KOPT-K1 (cell line): ENCODE results near the gene TNIK.
"Not testable (repeated sequence)": the region's sequence is repeated elsewhere in the genome, so short reads cannot be mapped to it uniquely, and the experiment has no call there.

Experiments
- H3K27ac ChIP-seq: fragments of 200-600 bp; sonication (generic); 2 replicates; pipeline ENCODE4 v1.5.1; 2016; ENCODE audit warnings: antibody characterized with exemption, mild to moderate bottlenecking, low read depth, low read length; ENCODE audit not compliant: poor library complexity, severe bottlenecking
- H3K36me3 ChIP-seq: fragments of 200-600 bp; sonication (generic); 2 replicates; pipeline ENCODE4 v1.5.1; 2017; ENCODE audit warnings: antibody characterized with exemption, mild to moderate bottlenecking, low read length, moderate library complexity; ENCODE audit not compliant: insufficient read depth
- H3K9me3 ChIP-seq: fragments of 200-600 bp; sonication (generic); 2 replicates; pipeline ENCODE4 v1.5.1; 2017; ENCODE audit warnings: antibody characterized with exemption, low read length, mild to moderate bottlenecking; ENCODE audit not compliant: insufficient read depth, poor library complexity, severe bottlenecking

TNIK gene

DNA sequence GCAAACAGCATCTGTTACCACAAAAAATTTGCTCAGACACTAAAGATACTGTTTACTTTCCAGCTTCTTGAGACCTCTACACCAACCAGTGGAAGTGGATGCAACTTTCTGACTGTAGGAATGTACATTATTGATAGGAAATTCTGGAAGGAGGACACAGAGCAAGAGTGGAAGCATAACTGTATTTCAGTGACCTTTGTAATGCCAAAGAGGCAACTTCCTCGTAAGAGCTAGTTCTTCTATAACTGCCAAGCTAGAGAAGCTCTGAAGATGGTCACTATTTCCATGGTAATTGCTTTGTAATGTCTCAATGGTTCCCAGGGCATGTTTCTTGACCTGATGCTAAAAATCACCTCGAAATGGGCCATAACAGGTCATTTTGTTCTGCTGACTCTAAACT lies 337.3 kb downstream of the TNIK start:
- Histone ChIP-seq H3K27ac (no peak overlapping the region), H3K9me3 (no peaks in the 10 kb centered on the region), H3K36me3 (no peaks in the 10 kb centered on the region)

DNA sequence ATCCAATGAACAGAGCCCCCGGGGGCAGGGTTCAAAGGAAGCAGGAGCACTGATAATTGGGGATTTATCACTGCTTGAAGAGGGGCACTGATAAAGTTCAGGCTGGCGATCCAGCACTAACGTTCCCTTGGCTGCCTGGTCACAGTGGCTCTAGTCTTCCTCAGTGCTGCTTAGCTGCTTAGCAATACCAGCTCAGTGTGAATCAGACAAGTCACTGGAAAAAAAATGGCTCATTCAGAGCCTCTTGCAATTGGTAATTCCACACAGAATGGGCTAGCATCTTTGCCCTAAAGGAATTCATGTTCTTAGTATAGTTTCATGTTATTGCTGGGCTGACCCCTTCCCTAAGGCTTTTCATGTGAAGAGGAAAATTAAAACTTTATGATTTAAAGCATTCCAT lies 338.0 kb downstream of the TNIK start:
- H3K27ac ChIP-seq, result no peak overlapping the region
- H3K9me3 ChIP-seq, result no peaks in the 10 kb centered on the region
- no peaks in the 10 kb centered on the region for H3K36me3 ChIP-seq

DNA sequence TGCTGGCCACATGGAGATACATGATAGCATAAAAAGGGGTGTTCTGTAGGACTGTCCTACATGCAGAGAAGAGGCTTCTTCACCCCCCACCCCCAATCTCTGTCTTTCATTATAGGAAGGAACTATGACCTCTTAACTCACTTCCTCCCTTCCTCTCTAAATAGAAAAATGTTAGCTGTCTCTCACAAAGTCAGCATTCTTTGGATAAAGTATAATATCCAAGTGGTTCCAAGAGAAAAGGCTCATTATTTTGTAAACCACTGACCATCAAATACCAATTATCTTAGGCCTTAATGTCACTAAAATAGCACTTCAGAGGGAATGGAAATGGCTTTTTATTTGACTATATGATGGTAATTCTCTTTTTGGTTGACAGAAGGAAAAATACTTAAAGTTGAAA lies 338.4 kb downstream of the TNIK start:
- Histone ChIP-seq H3K36me3 (no peaks in the 10 kb centered on the region), H3K27ac (no peak overlapping the region), H3K9me3 (no peaks in the 10 kb centered on the region)

GRCh38 chr3:171119402-171119801 lies 340.8 kb downstream of the TNIK start:
- H3K27ac ChIP-seq, H3K9me3 ChIP-seq, H3K36me3 ChIP-seq: not testable (repeated sequence)

DNA sequence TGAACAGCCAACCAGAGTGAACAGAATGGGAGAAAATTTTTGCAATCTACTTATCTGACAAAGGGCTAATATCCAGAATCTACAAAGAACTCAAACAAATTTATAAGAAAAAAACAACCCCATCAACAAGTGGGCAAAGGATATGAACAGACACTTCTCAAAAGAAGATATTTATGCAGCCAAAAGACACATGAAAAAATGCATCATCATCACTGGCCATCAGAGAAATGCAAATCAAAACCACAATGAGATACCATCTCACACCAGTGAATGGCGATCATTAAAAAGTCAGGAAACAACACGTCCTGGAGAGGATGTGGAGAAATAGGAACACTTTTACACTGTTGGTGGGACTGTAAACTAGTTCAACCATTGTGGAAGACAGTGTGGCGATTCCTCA lies 341.2 kb downstream of the TNIK start:
- not testable (repeated sequence) for H3K9me3 ChIP-seq, H3K36me3 ChIP-seq, H3K27ac ChIP-seq

GRCh38 chr3:171116824-171117395 lies 343.3 kb downstream of the TNIK start:
- no peaks in the 10 kb centered on the region for H3K36me3 ChIP-seq
- no peaks in the 10 kb centered on the region for H3K9me3 ChIP-seq
- no peak overlapping the region for H3K27ac ChIP-seq

GRCh38 chr3:171116365-171116764 lies 343.8 kb downstream of the TNIK start:
- no peaks in the 10 kb centered on the region for H3K9me3 ChIP-seq
- no peaks in the 10 kb centered on the region for H3K36me3 ChIP-seq
- no peak overlapping the region for H3K27ac ChIP-seq

DNA sequence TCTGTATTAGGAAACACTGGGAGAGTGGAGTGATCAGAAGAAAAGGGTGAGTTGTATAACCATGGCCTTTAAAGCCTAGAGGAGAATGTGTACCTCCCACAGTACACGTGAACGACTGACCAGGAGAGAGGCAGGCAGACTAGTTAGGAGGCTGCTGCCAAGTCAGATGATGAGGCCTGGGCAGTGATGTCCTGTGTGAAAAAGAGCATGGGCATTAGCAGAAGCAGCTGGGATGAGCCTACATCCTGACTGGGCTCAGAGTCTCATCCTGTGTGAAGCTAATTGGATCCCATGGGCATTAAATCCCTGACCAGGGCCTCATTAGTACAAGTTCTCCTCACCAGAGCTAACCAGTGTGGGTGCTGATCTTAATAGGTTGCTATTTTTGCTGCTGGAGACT lies 344.5 kb downstream of the TNIK start:
- Histone ChIP-seq H3K9me3 (no peaks in the 10 kb centered on the region), H3K27ac (no peak overlapping the region), H3K36me3 (no peaks in the 10 kb centered on the region)

DNA sequence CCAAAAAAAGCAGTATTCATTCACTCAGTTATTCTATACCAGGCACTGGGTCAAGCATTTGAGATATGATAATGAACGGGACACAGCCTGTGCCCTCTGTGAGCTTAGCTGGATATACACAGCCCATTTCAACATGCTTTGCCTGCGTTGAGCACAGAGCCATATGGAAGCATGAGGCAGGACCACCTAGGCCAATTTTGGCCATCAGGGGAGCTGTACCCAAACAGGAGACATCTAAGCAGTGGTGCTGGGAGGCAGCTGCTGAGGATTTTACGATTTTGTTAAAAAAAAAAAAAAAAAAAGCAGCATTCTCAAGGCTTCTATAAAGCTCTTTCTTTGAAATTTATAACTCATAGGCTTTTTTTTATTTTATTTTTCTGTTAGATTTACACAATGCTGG lies 346.5 kb downstream of the TNIK start:
- no peak overlapping the region for H3K27ac ChIP-seq
- H3K9me3 ChIP-seq, result no peaks in the 10 kb centered on the region
- H3K36me3 ChIP-seq, result no peaks in the 10 kb centered on the region

DNA sequence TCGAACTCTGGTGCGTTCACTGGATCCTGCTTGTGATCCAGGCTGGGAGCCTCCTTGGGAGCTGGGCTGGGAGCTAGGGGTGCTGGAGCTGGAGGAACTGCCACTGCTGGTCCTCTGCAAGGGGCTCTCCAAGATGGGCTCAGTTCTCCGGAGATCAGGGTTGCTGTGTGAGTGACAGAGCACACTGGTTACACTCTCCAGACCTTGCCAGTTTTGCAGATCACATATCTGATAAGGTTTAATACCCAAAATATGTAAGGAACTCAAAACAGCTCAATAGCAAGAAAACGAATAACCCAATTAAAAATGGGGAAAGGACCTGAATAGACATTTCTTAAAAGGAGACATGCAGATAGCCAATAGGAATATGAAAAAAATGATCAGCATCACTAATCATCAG lies 349.5 kb downstream of the TNIK start:
- no peak overlapping the region for H3K27ac ChIP-seq
- H3K9me3 ChIP-seq, result no peaks in the 10 kb centered on the region
- H3K36me3 ChIP-seq, result no peaks in the 10 kb centered on the region

DNA sequence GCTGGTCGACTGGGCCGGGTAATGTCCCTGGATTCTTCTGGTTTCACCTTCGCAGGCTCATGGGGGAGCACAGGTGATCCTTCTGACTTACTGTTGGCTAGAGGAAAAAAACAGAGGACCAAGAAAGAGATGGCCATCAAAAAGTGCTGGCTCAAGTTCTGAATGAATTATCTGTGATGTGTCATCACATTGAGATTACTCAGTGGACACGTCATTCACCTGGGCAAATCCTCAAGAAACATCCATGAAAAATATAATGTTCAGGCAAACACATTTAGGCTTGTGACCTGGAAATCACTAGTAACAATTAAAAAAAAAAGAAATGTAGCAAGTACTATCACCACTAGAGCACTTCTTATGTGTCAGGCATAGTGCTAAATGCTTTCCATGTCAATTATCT lies 352.1 kb downstream of the TNIK start:
- Histone ChIP-seq H3K27ac (no peak overlapping the region), H3K9me3 (no peaks in the 10 kb centered on the region)

GRCh38 chr3:171103185-171103584 lies 357.0 kb downstream of the TNIK start:
- Histone ChIP-seq H3K27ac (no peak overlapping the region), H3K36me3 (no peaks in the 10 kb centered on the region), H3K9me3 (no peaks in the 10 kb centered on the region)

More for the DNA sequence above, 352.1 kb downstream of the TNIK start:
- no peaks in the 10 kb centered on the region for H3K36me3 ChIP-seq

GRCh38 chr3:171101982-171102641 lies 358.1 kb downstream of the TNIK start:
- no peaks in the 10 kb centered on the region for H3K36me3 ChIP-seq
- H3K9me3 ChIP-seq, result no peaks in the 10 kb centered on the region
- no peak overlapping the region for H3K27ac ChIP-seq

DNA sequence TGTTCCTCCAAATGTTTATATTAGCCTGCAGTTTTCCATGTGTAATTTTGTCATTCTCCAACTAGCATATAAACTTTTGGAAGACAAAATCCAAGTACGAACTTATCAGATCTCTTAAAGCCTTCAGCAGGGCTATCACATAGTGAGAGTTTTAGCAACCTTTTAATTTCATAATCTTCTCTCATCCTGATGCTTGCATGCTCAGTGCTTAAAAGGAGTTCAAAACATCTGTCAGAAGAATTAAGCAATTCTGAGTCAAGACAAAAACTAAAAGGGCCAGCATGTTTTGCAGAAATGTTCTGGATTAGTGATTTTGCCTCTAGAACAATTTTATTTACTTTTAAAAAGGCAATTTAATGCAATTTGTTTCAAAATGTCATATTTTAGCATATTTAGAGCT lies 360.3 kb downstream of the TNIK start:
- Histone ChIP-seq H3K36me3 (no peaks in the 10 kb centered on the region), H3K27ac (no peak overlapping the region), H3K9me3 (no peaks in the 10 kb centered on the region)

DNA sequence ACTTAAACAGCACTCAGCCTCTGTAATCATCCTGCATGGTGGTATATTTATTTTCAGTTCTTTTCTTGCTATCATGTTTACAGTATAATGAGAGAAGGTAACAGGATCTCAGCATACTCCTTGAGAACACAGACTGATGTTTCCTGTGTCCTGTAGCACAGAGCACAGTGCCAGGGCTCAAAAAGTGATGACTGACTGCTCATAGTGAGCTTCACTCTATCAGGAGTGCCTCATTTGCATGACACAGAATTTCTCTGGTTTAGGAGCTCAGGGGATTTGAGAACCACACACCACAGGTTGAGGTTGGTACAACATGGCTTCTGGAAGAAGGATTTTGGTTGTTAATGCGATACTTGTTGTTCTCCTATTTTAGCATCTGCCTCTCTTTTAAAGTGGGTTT lies 365.1 kb downstream of the TNIK start:
- H3K36me3 ChIP-seq, result no peaks in the 10 kb centered on the region
- H3K27ac ChIP-seq, result no peak overlapping the region
- H3K9me3 ChIP-seq, result no peaks in the 10 kb centered on the region

- Histone ChIP-seq H3K36me3 (no peaks in the 10 kb centered on the region), H3K27ac (no peak overlapping the region), H3K9me3 (no peaks in the 10 kb centered on the region)
Measured at GRCh38 chr3:171094411-171094810, 365.8 kb downstream of the TNIK start.
